Activated T-cell treated with anti-CD3 and anti-CD28 coated beads, Interleukin-2, amount 50 U/mL, for 24 hours (primary cell): ENCODE results near the gene MUC22.
"Not testable (repeated sequence)": the region's sequence is repeated elsewhere in the genome, so short reads cannot be mapped to it uniquely, and the experiment has no call there.

Experiments used
- DNase-seq: peaks from one replicate; pipeline ENCODE4 v3.0.0-alpha.2; 2020
- H3K27ac Mint-ChIP-seq: 2 replicates; pipeline ENCODE4 v1.8.0; 2020; ENCODE audit warnings: mild to moderate bottlenecking, mixed read lengths
- H3K27me3 Mint-ChIP-seq: 2 replicates; pipeline ENCODE4 v1.8.0; 2020; ENCODE audit warnings: mixed read lengths
- H3K36me3 Mint-ChIP-seq: 2 replicates; pipeline ENCODE4 v1.8.0; 2020; ENCODE audit warnings: low read depth, mixed read lengths
- H3K4me1 Mint-ChIP-seq: 2 replicates; pipeline ENCODE4 v1.8.0; 2020; ENCODE audit warnings: low read depth, mixed read lengths
- H3K4me3 Mint-ChIP-seq: 2 replicates; pipeline ENCODE4 v1.8.0; 2020; ENCODE audit warnings: mild to moderate bottlenecking, moderate library complexity, mixed read lengths
- H3K9me3 Mint-ChIP-seq: 2 replicates; pipeline ENCODE4 v1.8.0; 2020; ENCODE audit warnings: mixed read lengths

MUC22 gene

DNA sequence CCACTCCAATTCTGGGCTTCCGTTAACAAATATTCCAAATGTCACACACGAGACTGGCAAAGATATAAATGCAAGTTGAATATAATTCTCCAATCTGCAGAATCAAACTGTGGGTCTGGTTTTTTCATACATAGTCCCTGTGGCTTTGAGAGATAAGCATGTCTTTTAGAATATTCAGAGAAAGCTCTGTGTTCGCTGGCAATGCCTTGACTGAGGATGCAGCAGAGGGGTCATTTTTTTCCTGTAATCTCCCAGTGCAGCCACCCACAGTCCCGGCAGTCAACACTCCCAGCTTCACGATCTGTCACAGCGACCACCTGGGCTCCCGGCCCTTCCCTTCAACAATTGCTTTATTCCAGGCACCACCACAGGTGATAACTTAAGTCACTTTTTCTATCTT, 30.5 kb downstream of the MUC22 start:
- H3K27ac Mint-ChIP-seq = no peak overlapping the region
- H3K36me3 Mint-ChIP-seq = no peaks in the 10 kb centered on the region
- H3K4me3 Mint-ChIP-seq = no peak overlapping the region
- H3K4me1 Mint-ChIP-seq = peaks cover 2% of the 10 kb centered on the region
- DNase-seq = no peak
- H3K27me3 Mint-ChIP-seq = peaks cover 18% of the 10 kb centered on the region
- no peaks in the 10 kb centered on the region for H3K9me3 Mint-ChIP-seq

DNA sequence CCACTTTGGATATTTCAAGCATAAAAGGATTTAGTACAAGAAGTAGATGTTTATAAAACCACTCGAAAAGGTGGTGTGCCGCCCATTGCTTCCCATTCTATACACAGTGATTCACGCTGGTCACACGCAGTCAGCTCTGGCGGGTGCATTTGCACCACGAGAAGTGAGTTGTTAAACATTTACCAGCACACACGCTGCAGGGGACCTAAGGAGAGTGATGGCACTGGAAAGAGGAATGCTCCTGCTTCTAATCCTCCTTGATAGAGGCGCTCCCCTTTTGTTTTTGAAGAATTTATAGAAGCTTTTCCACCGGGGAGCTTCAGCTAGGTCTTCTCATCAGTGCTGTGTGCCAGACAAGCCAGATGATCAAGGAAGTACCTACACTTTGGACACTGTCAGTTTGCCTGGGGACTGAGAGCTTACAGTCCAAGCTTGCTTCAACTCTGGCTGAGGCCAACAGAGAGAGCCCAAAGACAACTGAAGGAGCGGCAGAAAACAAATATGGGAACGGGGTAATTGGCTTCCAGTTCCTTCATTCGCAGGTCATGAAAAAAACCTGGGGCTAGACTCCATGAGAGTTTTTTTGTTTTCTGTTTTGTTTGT, 31.2 kb downstream of the MUC22 start:
- H3K9me3 Mint-ChIP-seq = no peaks in the 10 kb centered on the region
- no peak overlapping the region for H3K4me3 Mint-ChIP-seq
- no peak overlapping the region for H3K27ac Mint-ChIP-seq
- no peaks in the 10 kb centered on the region for H3K36me3 Mint-ChIP-seq
- no peak for DNase-seq
- peaks cover 24% of the 10 kb centered on the region for H3K27me3 Mint-ChIP-seq
- peaks cover 2% of the 10 kb centered on the region for H3K4me1 Mint-ChIP-seq

DNA sequence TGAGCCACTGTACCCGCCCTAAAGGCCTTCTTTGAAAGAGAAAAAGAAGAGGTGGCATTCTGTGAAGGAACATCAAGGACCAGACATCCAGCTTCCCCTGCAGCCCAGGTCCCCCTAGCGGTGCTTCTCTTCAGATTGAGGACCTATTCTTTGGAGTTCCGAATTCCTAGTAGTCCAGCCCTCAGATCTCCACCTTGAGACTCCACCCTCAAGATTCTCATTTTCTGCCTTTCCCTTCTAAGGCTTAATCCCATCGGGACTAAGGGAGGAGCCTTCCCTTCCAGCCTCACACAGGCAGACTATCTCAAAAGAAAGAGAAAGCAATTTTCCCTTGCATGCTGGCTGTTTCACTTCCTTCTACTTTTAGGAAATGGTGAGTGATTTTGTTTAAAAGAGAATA, 32.5 kb downstream of the MUC22 start:
- no peak overlapping the region for H3K4me3 Mint-ChIP-seq
- H3K9me3 Mint-ChIP-seq = no peaks in the 10 kb centered on the region
- H3K36me3 Mint-ChIP-seq = no peaks in the 10 kb centered on the region
- peaks cover 31% of the 10 kb centered on the region for H3K27me3 Mint-ChIP-seq
- H3K27ac Mint-ChIP-seq = no peak overlapping the region
- H3K4me1 Mint-ChIP-seq = peaks cover 2% of the 10 kb centered on the region
- peak; percentile 36 for DNase-seq

DNA sequence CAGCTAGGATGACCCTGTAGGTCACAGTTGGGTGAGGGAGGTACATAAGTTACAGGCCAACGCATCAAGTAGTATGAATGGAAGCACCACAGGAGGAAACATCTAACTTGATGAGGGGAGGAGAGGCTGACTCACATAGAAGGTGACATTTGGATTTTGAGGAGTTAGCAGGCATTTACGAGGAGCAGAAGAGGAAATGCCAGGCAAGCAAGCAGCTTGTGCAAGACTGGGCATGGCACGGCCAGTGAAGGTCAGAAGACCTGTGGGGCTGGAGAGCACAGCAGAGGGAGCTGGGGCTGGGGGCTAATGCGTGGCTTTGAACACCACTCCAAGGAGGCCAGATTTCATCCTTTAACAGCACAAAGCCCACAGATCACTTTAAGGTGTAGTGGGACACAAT, 37.8 kb downstream of the MUC22 start:
- H3K9me3 Mint-ChIP-seq = no peaks in the 10 kb centered on the region
- no peaks in the 10 kb centered on the region for H3K36me3 Mint-ChIP-seq
- no peak for DNase-seq
- no peak overlapping the region for H3K27ac Mint-ChIP-seq
- H3K27me3 Mint-ChIP-seq = peaks cover 42% of the 10 kb centered on the region
- no peaks in the 10 kb centered on the region for H3K4me1 Mint-ChIP-seq
- H3K4me3 Mint-ChIP-seq = no peak overlapping the region

DNA sequence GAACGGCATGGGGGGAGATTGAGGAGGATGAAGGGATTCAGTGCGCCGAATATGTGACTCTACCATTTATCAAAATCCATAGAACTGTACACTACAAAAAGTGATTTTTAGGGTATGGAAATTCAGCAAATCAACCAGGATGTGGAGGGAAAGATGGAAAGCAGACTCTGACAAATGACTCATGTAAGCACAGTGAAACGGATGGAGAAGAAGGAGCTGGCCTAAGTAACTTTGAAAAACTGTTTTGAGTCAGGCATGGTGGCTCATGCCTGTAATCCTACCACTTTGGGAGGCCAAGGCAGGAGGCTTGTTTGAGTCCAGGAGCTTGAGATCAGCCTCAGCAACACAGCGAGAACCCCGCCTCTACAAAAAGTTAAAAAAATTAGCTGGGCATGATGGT, 39.2 kb downstream of the MUC22 start:
- Mint-ChIP-seq H3K27me3 (peaks cover 53% of the 10 kb centered on the region), H3K36me3 (no peaks in the 10 kb centered on the region), H3K4me1 (no peaks in the 10 kb centered on the region), H3K27ac (no peak overlapping the region), H3K4me3 (no peak overlapping the region), H3K9me3 (no peaks in the 10 kb centered on the region)
- no peak for DNase-seq

DNA sequence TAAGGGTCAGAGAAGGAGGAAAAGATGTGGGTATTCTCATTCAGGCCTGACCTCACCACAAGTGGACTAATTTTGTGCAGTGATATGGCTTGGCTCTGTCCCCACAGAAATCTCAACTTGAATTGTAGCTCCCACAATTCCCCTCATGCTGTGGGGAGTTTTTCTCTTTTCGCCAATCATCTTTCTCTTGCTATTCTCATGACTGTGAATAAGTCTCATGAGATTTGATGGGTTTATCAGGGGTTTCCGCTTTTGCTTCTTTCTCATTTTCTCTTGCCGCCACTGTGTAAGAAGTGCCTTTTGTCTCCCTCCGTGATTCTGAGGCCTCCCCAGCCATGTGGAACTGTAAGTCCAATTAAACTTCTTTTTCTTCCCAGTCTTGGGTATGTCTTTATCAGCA, 42.9 kb downstream of the MUC22 start:
- H3K9me3 Mint-ChIP-seq, H3K36me3 Mint-ChIP-seq, H3K4me3 Mint-ChIP-seq, H3K27ac Mint-ChIP-seq, DNase-seq, H3K4me1 Mint-ChIP-seq: not testable (repeated sequence)
- peaks cover 31% of the 10 kb centered on the region for H3K27me3 Mint-ChIP-seq

DNA sequence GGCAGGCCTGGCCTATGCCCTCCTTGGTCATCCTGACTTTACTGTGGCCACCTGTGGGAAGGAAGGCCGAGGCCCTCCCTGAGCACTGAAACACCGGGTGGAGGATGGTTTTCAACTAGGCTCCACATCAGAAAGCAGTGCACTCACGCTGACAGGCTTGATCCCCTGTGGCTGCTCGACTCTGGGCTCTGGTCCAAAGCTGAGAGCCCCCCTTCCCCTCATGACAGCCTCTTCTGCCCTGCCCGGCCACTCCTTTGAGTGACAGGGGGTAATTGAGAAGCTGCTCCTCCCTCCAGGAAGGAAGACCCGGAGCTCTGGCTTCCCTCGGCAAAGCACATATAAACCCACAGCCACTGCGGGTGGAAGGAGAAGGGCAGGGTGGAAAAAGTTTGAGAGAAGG, 43.6 kb downstream of the MUC22 start:
- H3K27me3 Mint-ChIP-seq = peaks cover 27% of the 10 kb centered on the region
- H3K4me3 Mint-ChIP-seq = no peak overlapping the region
- H3K9me3 Mint-ChIP-seq = no peaks in the 10 kb centered on the region
- peaks cover 8% of the 10 kb centered on the region for H3K4me1 Mint-ChIP-seq
- no peak overlapping the region for H3K27ac Mint-ChIP-seq
- no peaks in the 10 kb centered on the region for H3K36me3 Mint-ChIP-seq
- no peak for DNase-seq

DNA sequence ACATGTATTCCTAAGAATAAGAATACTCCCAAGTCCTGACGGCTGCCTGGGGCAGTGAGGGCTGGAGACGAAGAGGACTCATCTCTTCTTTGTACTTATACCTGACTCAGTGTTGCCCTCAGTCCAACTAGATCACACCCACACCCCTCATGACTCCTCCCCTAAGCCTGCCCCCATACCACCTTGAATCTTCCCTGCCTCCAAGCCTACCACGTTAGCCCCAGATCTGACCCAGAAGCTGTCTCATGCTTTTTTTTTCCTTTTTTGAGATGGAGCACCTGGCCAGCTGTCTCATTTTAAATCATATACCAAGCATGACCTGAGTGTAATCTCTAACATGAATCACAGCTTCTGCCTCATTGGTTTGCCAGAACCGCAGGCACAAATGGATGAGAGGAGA, 45.2 kb downstream of the MUC22 start:
- no peak for DNase-seq
- H3K27me3 Mint-ChIP-seq = peaks cover 24% of the 10 kb centered on the region
- H3K27ac Mint-ChIP-seq = no peak overlapping the region
- H3K36me3 Mint-ChIP-seq = no peaks in the 10 kb centered on the region
- H3K4me1 Mint-ChIP-seq = peaks cover 8% of the 10 kb centered on the region
- H3K9me3 Mint-ChIP-seq = no peaks in the 10 kb centered on the region
- no peak overlapping the region for H3K4me3 Mint-ChIP-seq

DNA sequence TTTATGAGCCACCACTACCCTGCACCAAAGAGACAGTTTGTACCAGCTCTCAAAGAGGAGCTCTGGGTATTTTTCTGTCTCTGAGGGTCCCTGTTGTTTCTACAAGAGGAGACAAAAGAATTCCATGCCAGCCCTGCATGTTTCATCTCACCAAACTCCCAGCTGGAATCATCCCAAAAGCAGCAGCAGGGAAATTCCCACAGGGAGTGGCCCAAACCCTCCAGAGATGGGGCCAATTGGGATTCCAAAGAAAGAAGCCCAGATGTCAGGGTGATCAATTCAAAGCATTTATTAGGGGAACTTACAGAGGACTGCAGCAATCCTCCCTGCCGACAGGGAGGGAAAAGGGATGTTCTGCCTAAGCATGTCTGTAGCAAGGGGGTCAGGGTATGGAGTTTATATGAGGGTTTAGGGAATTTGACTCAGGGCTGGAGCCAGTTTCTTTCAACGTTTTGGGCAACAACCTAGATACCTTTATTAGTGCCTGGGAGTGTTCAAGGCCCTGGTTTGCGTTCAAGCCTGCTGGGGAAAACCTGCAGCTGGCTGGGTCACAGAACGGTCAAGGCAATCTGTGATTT, 47.2 kb downstream of the MUC22 start:
- H3K36me3 Mint-ChIP-seq = no peaks in the 10 kb centered on the region
- no peak overlapping the region for H3K4me3 Mint-ChIP-seq
- no peak overlapping the region for H3K27ac Mint-ChIP-seq
- peaks cover 8% of the 10 kb centered on the region for H3K4me1 Mint-ChIP-seq
- DNase-seq = no peak
- H3K27me3 Mint-ChIP-seq = peaks cover 24% of the 10 kb centered on the region
- no peaks in the 10 kb centered on the region for H3K9me3 Mint-ChIP-seq

DNA sequence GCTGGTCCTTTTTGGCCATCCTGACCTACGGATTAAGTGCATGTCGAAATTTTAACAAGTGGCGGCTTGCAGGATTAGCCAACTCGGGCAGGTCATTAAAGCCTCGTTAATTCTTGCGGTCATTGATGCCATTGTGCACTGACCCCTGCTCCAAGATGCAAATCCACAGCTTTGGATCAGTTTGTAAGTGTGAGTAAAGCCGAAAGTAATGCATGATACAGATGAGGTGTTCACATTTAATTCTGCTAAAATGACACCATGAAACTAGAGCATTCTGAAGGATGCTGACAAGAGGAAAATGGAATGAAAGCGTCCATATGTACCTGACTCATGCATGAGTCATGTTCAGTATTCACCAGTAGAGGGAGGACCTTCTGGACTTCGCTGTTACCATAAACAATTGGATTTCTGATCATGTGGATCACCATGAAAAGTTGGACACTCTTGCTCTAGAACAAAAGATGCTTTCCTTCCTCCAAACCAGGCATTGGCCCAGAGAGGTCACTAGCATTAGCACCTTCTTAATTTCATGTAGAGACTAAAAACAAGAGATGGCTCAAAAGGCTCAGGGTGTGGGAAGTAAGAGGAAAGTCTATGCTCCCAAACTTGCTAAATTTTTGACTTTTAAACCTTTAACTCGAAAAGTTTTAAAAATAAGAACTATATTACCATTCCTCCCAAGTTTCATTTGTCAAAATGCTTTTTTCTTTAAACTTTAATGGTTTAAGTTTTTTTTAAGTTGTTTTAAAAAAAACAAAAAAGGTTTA, 48.0 kb downstream of the MUC22 start:
- Mint-ChIP-seq H3K27ac (peak overlapping the region; percentile 32), H3K27me3 (peaks cover 19% of the 10 kb centered on the region), H3K4me1 (peaks cover 8% of the 10 kb centered on the region), H3K9me3 (no peaks in the 10 kb centered on the region), H3K36me3 (no peaks in the 10 kb centered on the region), H3K4me3 (no peak overlapping the region)
- DNase-seq = no peak

DNA sequence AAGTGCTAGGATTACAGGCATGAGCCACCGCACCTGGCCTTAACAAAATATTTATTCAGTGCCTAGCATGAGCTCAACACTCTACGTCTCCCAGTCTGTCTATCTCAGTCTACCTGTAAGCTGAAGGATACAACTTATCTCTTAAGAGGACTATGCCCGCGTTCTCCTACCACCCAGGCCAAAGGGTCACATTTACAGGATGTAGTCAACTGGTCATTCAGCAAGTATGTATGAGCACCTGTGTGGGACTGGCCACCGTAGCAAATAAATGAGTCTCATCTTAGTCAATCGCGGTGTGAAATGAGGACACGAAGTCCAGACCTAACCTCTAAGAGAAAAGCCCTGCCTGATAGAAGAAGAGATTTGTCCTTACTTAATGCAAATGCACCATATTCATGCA, 49.9 kb downstream of the MUC22 start:
- peaks cover under 1% of the 10 kb centered on the region for H3K27me3 Mint-ChIP-seq
- H3K4me1 Mint-ChIP-seq = peaks cover 8% of the 10 kb centered on the region
- no peak overlapping the region for H3K4me3 Mint-ChIP-seq
- H3K36me3 Mint-ChIP-seq = no peaks in the 10 kb centered on the region
- no peak for DNase-seq
- no peaks in the 10 kb centered on the region for H3K9me3 Mint-ChIP-seq
- H3K27ac Mint-ChIP-seq = no peak overlapping the region

DNA sequence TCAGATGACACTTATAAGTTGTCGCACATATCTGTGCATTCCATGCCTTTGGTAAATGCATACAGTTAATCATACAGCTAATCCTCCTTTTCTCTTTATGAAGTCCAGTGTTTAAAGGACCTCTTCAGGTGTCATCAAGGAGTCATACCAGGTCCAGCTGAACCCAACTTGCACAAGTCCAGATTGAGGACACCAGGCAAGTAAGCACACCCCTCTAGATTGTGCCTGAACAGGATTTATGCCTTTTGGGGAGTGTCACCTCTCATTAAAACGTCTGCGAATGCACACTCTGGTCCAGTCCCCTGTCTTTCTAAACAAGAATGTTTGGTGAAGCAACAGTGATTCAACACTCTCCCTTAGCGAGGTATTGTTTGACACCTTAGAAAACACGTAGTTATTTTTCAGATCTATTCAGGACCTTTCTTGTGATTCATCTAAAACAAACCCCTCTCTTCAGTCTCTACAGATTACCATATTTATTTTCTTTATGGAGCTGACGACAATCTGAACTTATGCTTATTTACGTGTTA, 53.7 kb downstream of the MUC22 start:
- no peak for DNase-seq
- Mint-ChIP-seq H3K27ac (no peak overlapping the region), H3K36me3 (no peaks in the 10 kb centered on the region), H3K4me1 (peaks cover 2% of the 10 kb centered on the region), H3K9me3 (no peaks in the 10 kb centered on the region), H3K4me3 (no peak overlapping the region), H3K27me3 (no peaks in the 10 kb centered on the region)

DNA sequence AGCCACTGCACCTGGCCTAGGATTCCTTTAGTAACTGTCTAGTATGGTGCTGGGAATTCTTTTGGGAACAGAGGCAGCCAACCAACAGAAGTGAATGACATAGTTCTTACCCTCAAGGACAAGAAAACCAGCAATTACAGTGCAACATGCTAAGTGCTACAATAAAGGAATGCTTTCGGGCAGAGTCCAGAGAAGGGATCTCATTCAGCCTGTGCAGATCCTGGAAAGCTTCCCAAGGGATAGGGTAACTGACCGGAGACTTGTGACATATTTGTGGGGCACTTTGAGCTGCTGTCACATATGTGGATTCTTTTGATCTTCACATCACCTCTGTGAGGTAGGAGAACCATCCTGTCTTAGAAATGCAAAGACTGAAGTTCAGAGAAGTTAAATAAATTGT, 55.3 kb downstream of the MUC22 start:
- Mint-ChIP-seq H3K36me3 (no peaks in the 10 kb centered on the region), H3K27me3 (no peaks in the 10 kb centered on the region), H3K9me3 (no peaks in the 10 kb centered on the region), H3K4me1 (peaks cover 5% of the 10 kb centered on the region), H3K4me3 (no peak overlapping the region), H3K27ac (no peak overlapping the region)
- no peak for DNase-seq

DNA sequence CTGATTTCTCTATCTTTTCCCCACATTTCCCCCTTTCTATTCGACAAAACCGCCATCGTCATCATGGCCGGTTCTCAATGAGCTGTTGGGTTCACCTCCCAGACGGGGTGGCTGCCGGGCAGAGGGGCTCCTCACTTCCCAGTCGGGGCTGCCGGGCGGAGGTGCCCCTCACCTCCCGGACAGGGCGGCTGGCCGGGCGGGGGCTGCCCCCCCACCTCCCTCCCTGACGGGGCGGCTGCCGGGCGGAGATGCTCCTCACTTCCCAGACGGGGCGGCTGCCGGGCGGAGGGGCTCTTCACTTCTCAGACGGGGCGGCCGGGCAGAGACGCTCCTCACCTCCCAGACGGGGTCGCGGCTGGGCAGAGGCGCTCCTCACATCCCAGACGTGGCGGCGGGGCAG, 56.8 kb downstream of the MUC22 start:
- not testable (repeated sequence) for DNase-seq, H3K4me1 Mint-ChIP-seq, H3K27ac Mint-ChIP-seq, H3K4me3 Mint-ChIP-seq, H3K9me3 Mint-ChIP-seq, H3K27me3 Mint-ChIP-seq, H3K36me3 Mint-ChIP-seq
